Raji (cell line): ENCODE data around the gene SLC30A2.

Experiments
- POLR2A ChIP-seq: IDR thresholded peaks from 2 replicates; pipeline ENCODE4 v1.6.1; 2011; ENCODE audit warnings: low read depth, low read length, control low read depth; ENCODE audit not compliant: insufficient read depth

The SLC30A2 gene

DNA sequence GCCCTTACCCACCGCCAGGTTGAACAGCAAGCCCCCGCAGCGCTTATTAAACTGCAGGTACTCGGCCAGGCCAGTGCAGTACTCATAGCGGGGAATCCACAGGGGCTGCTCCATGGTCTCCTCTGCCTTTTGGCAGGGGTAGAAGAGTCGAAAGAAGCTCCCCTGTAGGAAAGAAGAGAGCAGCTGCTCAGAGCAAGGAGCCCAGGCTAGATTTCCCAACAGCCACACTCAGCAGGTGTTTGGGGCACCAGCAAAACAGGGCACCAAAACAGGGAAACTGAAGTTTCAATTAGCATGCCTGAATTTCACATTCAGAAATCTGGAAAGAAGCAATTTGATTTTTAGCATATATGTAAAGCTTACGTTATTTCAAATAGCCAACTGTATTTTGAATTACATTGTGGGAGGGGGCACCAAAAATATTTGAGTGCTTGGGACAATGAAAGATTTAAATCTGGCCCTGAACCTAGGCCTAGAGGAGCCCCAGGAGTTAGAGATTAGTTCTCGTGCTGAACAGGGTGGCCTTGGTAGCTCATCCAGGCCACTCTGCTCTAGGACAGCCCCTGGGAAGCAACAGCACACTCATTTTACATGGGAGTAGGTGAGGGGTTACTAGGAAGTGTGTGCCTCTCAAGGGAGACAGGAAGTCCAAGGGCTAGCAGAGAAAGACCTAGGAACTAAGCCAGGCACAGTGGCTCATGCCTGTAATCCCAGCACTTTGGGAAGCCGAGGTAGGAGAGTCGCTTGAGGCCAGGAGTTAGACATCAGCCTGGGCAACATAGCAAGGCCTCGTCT lies 56.3 kb downstream of the SLC30A2 start:
- no peak for TF ChIP-seq POLR2A

DNA sequence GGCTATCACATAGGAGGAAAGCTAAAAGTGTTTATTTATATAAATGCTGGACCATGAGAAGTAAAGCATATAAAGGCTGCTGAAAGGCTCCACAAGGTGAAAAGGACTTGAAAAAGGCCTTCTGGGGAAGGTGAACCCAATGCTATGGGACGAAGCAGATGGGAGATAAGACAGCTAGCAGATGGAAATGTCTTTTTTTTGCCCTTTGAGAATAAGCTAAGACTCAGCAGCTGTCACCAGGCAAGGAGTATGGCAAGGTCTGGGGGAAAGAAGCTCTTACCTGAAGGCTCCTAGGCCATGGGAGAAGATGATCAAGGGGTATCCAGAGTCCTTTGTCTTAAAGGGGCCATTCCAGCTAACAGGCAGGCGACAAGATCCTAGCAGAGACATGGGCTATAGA lies 58.0 kb downstream of the SLC30A2 start:
- no peak for TF ChIP-seq POLR2A
